ENCODE data around the gene SLC30A2. TPM values are rescaled to one million over a fixed set of nuclear protein-coding genes. Genes with fewer than 3 reads are reported as not detected.

The SLC30A2 gene
- total and polyA plus RNA-seq, 2 of the 13 experiments (the other 11 are each of a cell fraction or from before 2014, with no cell fraction given), result not detected

DNA sequence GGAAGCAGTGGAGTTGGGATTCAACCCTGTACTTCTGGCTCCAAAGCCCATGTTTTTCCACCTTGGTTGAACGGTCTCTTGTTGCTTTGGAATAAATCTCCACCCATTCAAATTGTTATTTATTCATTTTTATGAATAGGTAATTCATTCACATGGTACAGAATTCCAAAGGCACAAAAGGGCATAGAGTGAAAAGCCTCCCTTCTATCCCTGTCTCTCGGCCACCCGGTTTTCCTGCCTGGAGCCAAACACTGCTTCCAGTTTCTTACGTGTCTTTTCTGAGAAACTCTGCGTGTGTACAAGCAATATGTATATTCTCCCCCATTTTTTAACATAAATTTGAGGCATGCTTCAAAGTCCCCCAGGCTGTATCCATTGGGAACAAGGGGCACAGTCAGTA lies 20.4 kb downstream of the SLC30A2 start:
- Histone ChIP-seq H3K4me2 (ENCODE audit: low read depth, low read length) (peak overlapping the region; percentile 68), H3K9me3 (ENCODE audit: low read length) (no peaks in the 10 kb centered on the region), H3K27ac (ENCODE audit: extremely low read length, insufficient read depth, low read length) (no peak overlapping the region), H3K79me2 (ENCODE audit: insufficient read depth, low read length) (no peaks in the 10 kb centered on the region), H3K36me3 (replicated peaks in 1 of 2; ENCODE audit: control insufficient read depth in 1 of 2, insufficient read depth in 2 of 2, low read length in 2 of 2) (no peaks in the 10 kb centered on the region), H3K4me3 (replicated peaks in 1 of 3; ENCODE audit: insufficient read depth in 1 of 3, low read depth in 2 of 3, low read length in 3 of 3) (no peak overlapping the region), H3K4me1 (ENCODE audit: insufficient read depth, low read length) (peaks cover 91% of the 10 kb centered on the region), H4K20me1 (ENCODE audit: insufficient read depth, low read length) (no peaks in the 10 kb centered on the region), H3K9ac (ENCODE audit: insufficient read depth, low read depth, low read length) (no peak overlapping the region), H3K27me3 (ENCODE audit: control insufficient read depth in 1 of 2, insufficient read depth in 2 of 2, low read length in 2 of 2) (peaks cover 0 to 20% of the 10 kb centered on the region in 2 experiments; a peak in 4 of 5 replicates), H2AFZ (ENCODE audit: low read length) (no peak overlapping the region)
- POLR2A ChIA-PET, result no interaction called here
- FAIRE-seq (no peak), DNase-seq (ENCODE audit: low spot score) (no peak), ATAC-seq (no peak)
- no peak for TF ChIP-seq NR2F2 (IDR thresholded peaks at IDR 0.05; ENCODE audit: borderline replicate concordance, low read depth)
- no peak for TF ChIP-seq BCL3 (CRISPR knock-in tag; IDR thresholded peaks at IDR 0.05)
- no peak for TF ChIP-seq POLR2AphosphoS5 (IDR thresholded peaks at IDR 0.05; ENCODE audit: low read depth, low read length)
- no peak for TF ChIP-seq ELF4 (CRISPR knock-in tag; IDR thresholded peaks at IDR 0.05; ENCODE audit: borderline replicate concordance)
- no peak for TF ChIP-seq ZNF282 (IDR thresholded peaks at IDR 0.05; ENCODE audit: partially characterized antibody)
- TF ChIP-seq, protein P1, sequence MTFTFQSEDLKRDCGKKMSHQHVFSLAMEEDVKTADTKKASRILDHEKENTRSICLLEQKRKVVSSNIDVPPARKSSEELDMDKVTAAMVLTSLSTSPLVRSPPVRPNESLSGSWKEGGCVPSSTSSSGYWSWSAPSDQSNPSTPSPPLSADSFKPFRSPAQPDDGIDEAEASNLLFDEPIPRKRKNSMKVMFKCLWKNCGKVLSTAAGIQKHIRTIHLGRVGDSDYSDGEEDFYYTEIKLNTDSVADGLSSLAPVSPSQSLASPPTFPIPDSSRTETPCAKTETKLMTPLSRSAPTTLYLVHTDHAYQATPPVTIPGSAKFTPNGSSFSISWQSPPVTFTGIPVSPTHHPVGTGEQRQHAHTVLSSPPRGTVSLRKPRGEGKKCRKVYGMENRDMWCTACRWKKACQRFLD (CRISPR knock-in tag; IDR thresholded peaks at IDR 0.05; ENCODE audit: borderline replicate concordance), result no peak
- TF ChIP-seq NR2C2 (CRISPR knock-in tag; IDR thresholded peaks at IDR 0.05; ENCODE audit: borderline replicate concordance), result no peak
- TF ChIP-seq, protein P2, sequence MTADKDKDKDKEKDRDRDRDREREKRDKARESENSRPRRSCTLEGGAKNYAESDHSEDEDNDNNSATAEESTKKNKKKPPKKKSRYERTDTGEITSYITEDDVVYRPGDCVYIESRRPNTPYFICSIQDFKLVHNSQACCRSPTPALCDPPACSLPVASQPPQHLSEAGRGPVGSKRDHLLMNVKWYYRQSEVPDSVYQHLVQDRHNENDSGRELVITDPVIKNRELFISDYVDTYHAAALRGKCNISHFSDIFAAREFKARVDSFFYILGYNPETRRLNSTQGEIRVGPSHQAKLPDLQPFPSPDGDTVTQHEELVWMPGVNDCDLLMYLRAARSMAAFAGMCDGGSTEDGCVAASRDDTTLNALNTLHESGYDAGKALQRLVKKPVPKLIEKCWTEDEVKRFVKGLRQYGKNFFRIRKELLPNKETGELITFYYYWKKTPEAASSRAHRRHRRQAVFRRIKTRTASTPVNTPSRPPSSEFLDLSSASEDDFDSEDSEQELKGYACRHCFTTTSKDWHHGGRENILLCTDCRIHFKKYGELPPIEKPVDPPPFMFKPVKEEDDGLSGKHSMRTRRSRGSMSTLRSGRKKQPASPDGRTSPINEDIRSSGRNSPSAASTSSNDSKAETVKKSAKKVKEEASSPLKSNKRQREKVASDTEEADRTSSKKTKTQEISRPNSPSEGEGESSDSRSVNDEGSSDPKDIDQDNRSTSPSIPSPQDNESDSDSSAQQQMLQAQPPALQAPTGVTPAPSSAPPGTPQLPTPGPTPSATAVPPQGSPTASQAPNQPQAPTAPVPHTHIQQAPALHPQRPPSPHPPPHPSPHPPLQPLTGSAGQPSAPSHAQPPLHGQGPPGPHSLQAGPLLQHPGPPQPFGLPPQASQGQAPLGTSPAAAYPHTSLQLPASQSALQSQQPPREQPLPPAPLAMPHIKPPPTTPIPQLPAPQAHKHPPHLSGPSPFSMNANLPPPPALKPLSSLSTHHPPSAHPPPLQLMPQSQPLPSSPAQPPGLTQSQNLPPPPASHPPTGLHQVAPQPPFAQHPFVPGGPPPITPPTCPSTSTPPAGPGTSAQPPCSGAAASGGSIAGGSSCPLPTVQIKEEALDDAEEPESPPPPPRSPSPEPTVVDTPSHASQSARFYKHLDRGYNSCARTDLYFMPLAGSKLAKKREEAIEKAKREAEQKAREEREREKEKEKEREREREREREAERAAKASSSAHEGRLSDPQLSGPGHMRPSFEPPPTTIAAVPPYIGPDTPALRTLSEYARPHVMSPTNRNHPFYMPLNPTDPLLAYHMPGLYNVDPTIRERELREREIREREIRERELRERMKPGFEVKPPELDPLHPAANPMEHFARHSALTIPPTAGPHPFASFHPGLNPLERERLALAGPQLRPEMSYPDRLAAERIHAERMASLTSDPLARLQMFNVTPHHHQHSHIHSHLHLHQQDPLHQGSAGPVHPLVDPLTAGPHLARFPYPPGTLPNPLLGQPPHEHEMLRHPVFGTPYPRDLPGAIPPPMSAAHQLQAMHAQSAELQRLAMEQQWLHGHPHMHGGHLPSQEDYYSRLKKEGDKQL (CRISPR knock-in tag; IDR thresholded peaks at IDR 0.05; ENCODE audit: low read depth), result no peak
- TF ChIP-seq FOSL2 (CRISPR knock-in tag; IDR thresholded peaks at IDR 0.05), result no peak
- TF ChIP-seq ZNF891 (CRISPR knock-in tag; IDR thresholded peaks at IDR 0.05), result no peak
- no peak for TF ChIP-seq ZNF230 (CRISPR knock-in tag; IDR thresholded peaks at IDR 0.05)
- TF ChIP-seq, protein P3, sequence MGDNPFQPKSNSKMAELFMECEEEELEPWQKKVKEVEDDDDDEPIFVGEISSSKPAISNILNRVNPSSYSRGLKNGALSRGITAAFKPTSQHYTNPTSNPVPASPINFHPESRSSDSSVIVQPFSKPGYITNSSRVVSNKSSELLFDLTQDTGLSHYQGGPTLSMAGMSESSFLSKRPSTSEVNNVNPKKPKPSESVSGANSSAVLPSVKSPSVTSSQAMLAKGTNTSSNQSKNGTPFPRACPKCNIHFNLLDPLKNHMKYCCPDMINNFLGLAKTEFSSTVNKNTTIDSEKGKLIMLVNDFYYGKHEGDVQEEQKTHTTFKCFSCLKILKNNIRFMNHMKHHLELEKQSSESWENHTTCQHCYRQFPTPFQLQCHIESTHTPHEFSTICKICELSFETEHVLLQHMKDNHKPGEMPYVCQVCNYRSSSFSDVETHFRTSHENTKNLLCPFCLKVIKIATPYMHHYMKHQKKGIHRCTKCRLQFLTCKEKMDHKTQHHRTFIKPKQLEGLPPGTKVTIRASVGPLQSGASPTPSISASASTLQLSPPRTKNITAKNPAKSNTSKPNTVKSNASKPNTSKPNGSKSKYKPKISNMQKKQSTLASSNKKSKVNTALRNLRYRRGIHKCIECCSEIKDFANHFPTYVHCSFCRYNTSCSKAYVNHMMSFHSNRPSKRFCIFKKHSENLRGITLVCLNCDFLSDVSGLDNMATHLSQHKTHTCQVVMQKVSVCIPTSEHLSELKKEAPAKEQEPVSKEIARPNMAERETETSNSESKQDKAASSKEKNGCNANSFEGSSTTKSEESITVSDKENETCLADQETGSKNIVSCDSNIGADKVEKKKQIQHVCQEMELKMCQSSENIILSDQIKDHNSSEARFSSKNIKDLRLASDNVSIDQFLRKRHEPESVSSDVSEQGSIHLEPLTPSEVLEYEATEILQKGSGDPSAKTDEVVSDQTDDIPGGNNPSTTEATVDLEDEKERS (CRISPR knock-in tag; IDR thresholded peaks at IDR 0.05), result no peak
- no peak for TF ChIP-seq SALL2 (CRISPR knock-in tag; IDR thresholded peaks at IDR 0.05)
- TF ChIP-seq NFIC (IDR thresholded peaks at IDR 0.05; ENCODE audit: low read length), result no peak
- no TSS peak for BruUV-seq (replicated peaks)
- CTCF ChIA-PET (ENCODE audit: low intra/inter-chr PET ratio, low total read pairs), result no interaction called here
- intact Hi-C loops (cut with micrococcal nuclease; ENCODE audit: unreplicated experiment) (no loop called here), in situ Hi-C loops (cut with HindIII; ENCODE audit: extremely low pct_ligation_motif_present, low pct_unique_long_range_greater_than_20kb) (no loop called here)
- 26% methylated on average over 5 of the region's 5 CpGs for WGBS (ENCODE audit: low lambda C conversion rate)
